ENCODE results near the gene PDCD10.

Gene PDCD10

DNA sequence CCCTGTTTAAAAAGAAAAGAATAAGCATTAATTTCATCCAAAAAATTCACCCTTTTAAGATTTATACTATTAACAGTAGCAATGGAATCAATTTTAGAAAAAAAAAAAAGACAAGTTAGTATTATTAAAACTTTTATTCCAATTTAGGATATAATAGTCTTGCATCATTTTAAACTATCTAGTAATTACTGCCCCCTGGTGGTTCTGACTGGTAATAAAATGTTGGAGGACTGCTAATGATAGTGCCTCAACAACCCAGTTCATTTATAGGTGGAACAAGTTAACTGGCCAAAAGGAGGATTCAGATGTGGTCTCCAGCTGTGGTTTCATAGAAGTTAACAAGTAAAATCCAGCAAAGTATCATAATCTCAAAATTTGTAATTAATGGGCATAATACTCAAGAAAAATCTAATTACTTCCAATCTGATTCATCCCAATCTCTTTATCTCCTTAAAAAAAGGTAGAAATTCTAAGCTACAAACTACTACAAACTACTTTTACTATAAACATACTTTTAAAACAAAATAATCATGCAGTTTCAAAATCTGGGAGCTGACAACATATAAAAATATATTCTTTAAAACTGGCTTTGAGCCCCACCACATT, 50.2 kb downstream of the PDCD10 start:
- peak in 1 of 3 experiments; percentile 19 for DNase-seq (ENCODE audit: low read depth in 2 of 3, low spot score in 2 of 3)

DNA sequence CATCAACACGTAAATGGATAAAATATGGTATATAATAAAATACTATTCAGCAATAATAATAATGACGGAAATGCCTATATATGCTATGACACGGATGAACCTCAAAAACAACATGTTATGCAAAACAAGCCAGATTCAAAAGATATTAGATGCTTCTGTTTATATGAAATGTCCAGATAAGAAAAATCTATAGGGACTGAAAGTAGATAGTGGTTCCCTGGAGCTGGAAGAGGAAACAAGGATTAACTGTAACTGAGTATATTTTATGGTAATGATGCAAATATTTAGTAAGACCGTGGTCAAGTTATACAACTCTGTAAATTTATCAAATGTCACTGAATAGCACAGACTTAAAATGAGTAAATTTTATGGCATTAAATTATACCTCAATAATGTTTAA, 55.2 kb downstream of the PDCD10 start:
- DNase-seq (ENCODE audit: low read depth in 2 of 3, low spot score in 2 of 3), result no peak

DNA sequence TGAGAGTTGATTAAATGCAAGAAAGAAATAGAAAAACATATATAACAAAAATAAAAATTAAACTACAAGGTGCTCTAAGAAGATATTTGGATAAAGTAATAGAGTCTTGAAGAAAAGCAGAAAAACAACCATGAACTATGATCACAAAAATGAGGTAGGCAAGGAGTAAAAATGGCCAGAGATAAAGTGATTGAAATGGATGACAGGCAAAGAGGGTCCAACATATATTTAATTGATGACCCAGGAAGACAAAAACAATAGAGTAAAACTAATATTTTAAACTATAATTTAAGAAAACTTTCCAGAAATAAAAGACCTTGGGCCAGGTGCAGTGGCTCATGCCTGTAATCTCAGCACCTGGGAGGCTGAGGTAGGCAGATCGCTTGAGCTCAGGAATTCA, 58.8 kb downstream of the PDCD10 start:
- DNase-seq (ENCODE audit: low read depth in 2 of 3, low spot score in 2 of 3), result no peak

DNA sequence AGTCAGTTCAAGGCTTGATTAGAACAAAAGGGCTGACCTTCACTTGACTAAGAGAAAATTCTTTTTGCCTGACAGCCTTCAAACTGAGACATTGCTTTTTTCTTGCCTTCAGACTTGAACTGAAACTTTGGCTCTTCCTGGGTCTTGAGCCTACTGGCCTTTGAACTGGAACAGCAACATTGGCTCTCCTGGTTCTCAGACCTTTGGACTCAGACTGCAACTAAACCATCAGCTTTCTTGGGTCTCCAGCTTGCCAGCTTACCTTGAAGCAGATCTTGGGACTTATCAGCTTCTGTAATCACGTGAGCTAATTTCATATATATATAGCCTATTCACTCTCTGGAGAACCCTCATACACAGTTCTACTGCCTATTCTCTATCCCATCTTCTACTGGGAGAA, 61.5 kb downstream of the PDCD10 start:
- DNase-seq (ENCODE audit: low read depth in 2 of 3, low spot score in 2 of 3), result no peak

DNA sequence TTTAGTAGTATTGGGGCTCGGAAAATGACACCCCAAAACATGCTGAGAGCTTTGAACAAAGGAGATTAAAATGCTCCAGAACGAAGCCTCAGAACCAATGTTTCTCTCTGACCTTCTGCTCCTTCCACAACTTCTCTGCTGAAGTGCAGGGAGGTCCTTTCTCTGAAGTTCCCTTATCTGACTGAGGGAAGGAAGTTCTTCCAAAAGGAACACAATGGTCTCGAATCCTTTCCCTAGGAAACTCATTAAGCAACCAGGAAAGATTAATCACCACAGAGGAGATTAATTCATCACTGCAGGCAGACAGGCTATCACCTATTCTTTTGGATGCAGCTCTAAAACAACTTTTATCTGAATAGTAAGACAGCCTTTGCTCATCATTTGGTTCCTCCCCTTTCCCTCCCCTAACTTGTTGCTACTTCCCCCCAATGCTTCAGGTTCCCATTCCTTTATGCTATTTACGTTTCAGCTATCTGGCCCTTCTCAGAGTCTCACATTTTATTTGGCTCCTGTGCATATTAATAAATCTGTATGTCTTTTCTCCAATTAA, 62.7 kb downstream of the PDCD10 start:
- no peak for DNase-seq (ENCODE audit: low read depth in 2 of 3, low spot score in 2 of 3)

DNA sequence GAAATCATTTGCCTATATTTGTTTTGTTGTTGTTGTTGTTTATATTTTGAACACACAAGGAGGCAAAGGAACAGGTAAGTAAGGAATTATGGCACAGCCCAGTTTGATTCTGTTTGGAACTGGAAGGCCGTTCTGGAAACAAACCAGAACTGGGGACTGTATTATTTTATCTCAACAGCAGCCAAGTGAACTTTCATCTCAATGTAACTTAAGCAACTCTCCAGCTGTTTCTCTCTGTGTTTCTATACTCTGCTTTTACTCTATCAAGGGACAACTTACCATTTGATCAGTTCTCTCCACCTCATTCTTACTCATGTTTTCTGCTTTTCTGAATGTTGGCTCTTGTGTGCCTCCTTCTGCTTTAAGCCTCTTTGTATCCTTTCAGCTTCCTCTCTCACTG, 65.0 kb downstream of the PDCD10 start:
- no peak for DNase-seq (ENCODE audit: low read depth in 2 of 3, low spot score in 2 of 3)

DNA sequence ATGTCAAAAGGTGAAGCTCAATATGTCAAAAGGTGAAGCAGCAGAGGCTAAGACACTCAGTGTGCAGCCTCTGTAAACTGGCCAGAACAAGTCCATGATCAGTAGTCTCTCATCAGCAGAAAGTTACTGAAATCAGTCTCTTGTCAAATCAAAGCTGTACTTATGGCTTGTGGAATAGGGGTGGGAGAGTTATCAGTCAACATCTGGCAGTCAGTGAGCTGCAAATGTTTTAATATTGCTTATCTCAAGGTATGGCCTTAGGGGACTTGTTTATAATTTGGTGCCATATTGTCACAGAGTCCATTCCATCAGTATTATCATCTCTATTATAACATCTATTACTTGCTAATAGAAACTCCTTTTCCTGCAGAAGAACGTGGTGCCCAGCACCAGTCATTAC, 66.0 kb downstream of the PDCD10 start:
- no peak for DNase-seq (ENCODE audit: low read depth in 2 of 3, low spot score in 2 of 3)

DNA sequence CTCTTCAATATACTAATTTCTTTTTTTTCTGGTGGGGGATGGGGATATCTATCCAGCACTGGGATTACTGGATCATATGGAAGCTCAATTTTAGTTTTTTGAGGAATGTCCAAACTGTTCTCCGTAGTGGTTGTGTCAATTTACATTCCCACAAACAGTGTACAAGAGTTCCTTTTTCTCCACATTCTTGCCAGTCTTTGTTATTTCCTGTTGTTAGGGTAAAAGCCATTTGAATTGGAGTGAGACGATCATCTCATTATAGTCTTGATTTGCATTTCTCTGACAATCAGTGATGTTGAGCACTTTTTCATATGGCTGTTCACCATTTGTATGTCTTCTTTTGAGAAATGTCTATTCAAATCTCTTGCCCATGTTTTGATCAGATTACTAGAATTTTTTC, 68.1 kb downstream of the PDCD10 start:
- no peak for DNase-seq (ENCODE audit: low read depth in 2 of 3, low spot score in 2 of 3)

DNA sequence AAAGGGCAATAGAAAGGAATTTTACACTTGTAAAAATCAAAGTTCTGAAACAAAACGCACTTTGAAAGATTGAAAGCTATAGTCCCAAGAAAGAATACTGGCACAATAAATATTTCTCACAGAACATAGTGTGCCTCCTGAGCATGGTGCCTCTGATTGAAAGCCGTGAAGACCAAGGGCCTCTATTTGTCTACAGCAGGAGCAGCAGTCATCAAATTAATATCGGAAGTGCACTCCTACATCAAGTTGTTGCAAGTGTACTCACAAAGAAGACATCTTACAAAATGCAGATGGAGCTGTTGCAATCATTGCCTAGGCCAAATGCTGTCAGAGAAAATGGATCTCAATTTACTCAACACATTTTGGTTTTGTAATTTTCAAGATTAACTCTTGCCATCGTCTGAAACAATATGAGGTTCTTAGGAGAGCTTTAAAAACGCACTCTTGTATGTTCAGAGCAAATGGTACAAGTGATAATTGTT, 71.7 kb downstream of the PDCD10 start:
- no peak for DNase-seq (ENCODE audit: low read depth in 2 of 3, low spot score in 2 of 3)

DNA sequence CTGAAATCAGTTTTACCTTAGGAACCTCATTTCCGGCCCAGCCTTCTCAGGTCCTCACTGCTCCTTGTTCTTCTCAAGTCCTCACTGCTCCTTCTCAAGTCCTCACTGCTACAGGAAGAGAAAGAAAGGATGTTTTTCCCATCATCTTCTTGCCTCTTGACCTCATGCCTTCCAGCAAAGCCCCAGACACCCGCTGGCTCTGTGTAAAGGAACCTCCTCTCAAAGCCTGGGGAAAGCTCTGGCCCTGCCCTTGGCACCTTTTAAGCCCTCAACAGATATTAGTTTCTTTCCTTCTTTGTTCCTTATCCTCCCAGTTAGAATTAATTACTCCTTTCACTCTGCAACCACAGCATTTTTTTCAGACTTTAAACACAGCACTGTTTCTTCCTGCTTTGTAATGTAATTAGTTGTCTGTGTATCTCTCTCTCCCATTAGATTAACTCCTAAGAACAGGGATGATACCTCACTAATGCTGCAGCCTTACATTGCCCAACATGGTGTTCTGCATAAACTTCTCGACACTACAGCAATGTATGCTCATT, 76.9 kb downstream of the PDCD10 start:
- DNase-seq (ENCODE audit: low read depth in 2 of 3, low spot score in 2 of 3), result no peak

DNA sequence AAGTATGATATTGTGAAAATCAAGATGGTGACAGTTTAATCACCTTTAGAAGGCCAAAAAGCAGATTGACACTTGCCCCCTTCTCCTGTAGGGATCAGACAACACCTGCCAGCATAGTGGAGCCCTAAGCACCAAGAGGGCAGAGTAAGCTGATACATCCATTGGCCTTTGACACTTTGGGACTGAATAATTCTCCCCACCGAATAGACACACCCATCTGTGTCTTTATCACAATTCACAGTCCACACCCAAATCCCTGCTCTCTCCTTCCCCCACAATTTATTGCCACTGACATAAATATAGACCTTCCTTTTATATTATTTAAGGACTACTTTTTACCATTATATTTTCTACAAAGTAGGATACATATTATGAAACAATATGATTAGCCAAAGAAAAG, 77.9 kb downstream of the PDCD10 start:
- no peak for DNase-seq (ENCODE audit: low read depth in 2 of 3, low spot score in 2 of 3)

DNA sequence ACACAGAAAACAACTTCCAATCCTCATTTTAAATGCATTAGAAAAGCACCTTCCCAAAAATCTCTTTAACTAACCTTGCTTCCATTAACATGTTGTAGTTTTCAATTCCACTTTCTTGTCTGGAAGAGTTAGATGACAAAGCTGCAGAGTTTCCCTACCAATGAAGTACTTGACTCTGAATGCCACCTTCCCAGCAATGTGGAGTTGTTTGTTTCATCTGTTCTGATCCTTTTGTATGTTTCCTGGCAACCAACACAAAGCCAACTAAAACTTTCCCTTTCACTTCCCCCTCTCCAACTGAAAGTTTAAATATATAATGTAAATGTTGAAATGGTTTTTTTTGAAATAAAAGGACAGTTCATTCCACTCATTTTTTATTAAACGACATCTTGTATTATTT, 80.9 kb downstream of the PDCD10 start, which contains the start of gene WDR49:
Gene WDR49, minus strand, starts transcription at position 183 of the 400 bp plus-strand sequence. CDS start 517 bp downstream, outside the sequence.
- no peak for DNase-seq (ENCODE audit: low read depth in 2 of 3, low spot score in 2 of 3)

DNA sequence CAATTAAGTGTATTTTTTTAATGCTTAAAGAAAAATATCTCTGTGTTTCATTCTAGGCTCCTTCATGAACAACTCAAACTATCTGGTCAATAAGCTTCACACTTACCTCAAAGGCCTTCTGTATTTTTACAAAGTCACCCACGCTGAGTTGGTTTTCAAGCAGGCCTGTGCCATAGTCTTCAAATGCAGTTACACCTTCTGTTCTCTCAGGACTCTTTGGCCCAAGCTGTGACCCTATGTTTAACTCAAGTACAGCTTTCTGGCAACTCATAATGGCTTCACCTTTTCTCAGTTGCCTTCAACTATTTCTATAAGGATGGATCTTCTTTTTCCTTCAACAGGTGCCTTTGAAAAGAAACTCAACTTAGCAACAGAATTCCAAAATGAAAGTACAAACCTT, 81.5 kb downstream of the PDCD10 start:
- DNase-seq (ENCODE audit: low read depth in 2 of 3, low spot score in 2 of 3), result no peak

DNA sequence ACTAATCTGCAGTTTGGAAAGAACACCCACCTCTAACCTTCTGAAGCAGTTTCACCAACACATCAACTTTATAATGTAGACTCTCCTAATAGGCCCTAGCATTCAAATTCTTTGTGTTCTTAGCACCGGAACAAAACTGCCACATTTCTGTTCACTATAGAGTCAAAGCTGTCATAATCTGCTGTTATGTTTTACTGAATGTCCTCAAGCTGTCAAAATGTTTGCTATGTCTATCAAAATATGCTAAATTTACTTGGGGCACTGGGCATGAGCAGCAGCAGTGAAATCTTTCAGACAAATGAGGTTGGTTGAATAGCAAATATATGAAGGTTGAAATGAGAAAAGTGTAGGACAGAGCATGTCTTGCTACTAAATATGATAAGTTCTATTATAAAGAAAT, 82.9 kb downstream of the PDCD10 start:
- no peak for DNase-seq (ENCODE audit: low read depth in 2 of 3, low spot score in 2 of 3)

DNA sequence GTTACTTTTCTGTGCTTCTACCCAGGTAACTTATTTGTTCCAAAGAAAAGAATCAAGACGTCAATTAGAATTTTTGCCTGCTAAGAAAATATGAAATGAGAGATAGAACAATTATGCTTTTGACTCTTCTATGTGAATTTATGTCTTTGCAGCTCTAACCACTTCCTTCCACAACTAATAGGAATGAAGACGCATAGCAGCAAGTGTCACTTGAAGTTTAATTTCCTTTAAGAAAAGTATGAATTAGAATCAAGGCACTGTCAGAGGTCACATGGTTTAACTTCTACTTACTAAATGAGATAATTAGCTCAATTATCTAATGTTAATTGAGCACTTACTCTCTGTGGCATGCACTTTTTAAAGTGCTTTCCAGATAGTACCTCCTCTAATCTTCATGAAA, 84.2 kb downstream of the PDCD10 start:
- DNase-seq (ENCODE audit: low read depth in 2 of 3, low spot score in 2 of 3), result no peak

DNA sequence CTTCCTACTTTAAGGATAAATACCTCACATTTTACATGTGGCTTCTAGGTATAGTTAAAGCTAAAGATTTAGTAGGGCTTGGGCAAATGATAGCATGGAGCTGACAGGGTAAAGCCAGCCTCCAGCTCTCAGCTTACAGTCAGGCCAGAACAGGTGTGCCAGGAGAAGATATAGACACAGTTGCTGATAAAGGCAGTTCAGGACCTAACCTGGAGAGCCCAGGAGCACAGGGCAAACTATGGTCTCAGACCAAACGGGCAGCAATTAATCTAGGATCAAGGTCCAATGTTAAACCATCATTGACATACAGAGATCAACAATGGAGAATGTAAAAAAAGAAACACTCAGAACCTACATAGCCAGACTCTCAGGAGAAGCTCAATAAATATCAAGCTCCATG, 84.9 kb downstream of the PDCD10 start:
- no peak for DNase-seq (ENCODE audit: low read depth in 2 of 3, low spot score in 2 of 3)

DNA sequence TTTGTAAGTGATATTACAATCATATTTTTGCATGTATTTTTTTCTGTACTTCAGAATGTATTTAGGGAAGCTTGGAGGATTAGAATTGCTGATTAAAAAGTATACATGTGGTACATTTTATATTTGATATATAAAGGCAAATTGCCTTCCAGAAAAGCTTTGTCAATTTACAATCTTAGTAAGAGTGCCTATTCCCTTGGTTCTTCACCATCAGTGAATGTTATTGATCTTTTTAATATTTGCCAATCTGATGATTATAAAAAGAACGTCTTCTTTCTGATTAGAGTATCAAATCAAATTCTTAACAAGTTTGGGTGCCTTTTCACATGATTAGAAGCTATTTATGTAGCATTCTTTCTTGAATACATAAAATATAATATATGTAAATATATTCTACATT, 90.1 kb downstream of the PDCD10 start:
- DNase-seq (ENCODE audit: low read depth in 2 of 3, low spot score in 2 of 3), result no peak

All from activated CD8-positive, alpha-beta memory T cell treated with anti-CD3 and anti-CD28 coated beads for 48 hours (primary cell).